GM12801 (cell line): ENCODE data around the gene MYLK.

Experiments used
- CTCF ChIP-seq: IDR thresholded peaks from one replicate; pipeline ENCODE4 v1.5.1; 2011; ENCODE audit warnings: control low read depth; ENCODE audit not compliant: insufficient read length; ENCODE audit errors: extremely low read depth

Gene MYLK

GRCh38 chr3:123883701-123884202, 380 bp downstream of the MYLK start:
- no peak for TF ChIP-seq CTCF

GRCh38 chr3:123883111-123883510, 1.0 kb downstream of the MYLK start:
- TF ChIP-seq CTCF: no peak

GRCh38 chr3:123881771-123882170, 2.4 kb downstream of the MYLK start:
- no peak for TF ChIP-seq CTCF

GRCh38 chr3:123880998-123881561, 3.1 kb downstream of the MYLK start:
- no peak for TF ChIP-seq CTCF

- no peak for TF ChIP-seq CTCF
Observed at GRCh38 chr3:123878807-123879206, 5.3 kb downstream of the MYLK start.

- TF ChIP-seq CTCF: no peak
Observed at GRCh38 chr3:123877965-123878364, 6.2 kb downstream of the MYLK start.

GRCh38 chr3:123877466-123877865, 6.7 kb downstream of the MYLK start:
- TF ChIP-seq CTCF: no peak

- no peak for TF ChIP-seq CTCF
Observed at GRCh38 chr3:123876858-123877257, 7.3 kb downstream of the MYLK start.
